WTC11 (cell line): Measurements from ENCODE around the gene NFX1.

Experiments
- ELF4 ChIP-seq: sonication (generic); formaldehyde crosslinking; IDR thresholded peaks from 2 replicates; pipeline ENCODE4 v1.8.1; 2022; ENCODE audit warnings: low read depth, mild to moderate bottlenecking, moderate library complexity, missing genetic modification reagents
- JUN ChIP-seq: sonication (generic); formaldehyde crosslinking; IDR thresholded peaks from 2 replicates; pipeline ENCODE4 v1.8.0; 2023; ENCODE audit warnings: mild to moderate bottlenecking, missing genetic modification reagents
- KAT7 ChIP-seq: sonication (generic); formaldehyde crosslinking; IDR thresholded peaks from 2 replicates; pipeline ENCODE4 v1.8.1; 2023; ENCODE audit warnings: missing genetic modification reagents, mild to moderate bottlenecking, borderline replicate concordance
- MXD4 ChIP-seq: fragments of 250-450 bp; sonication (Bioruptor Pico); IDR thresholded peaks from 2 replicates; pipeline ENCODE4 v1.8.0; 2021; ENCODE audit warnings: mild to moderate bottlenecking, moderate library complexity, borderline replicate concordance
- RELA ChIP-seq: sonication (generic); formaldehyde crosslinking; IDR thresholded peaks from 2 replicates; pipeline ENCODE4 v1.8.1; 2022; ENCODE audit warnings: missing genetic modification reagents, mild to moderate bottlenecking, borderline replicate concordance
- SMAD4 ChIP-seq: sonication (generic); formaldehyde crosslinking; IDR thresholded peaks from 2 replicates; pipeline ENCODE4 v1.8.0; 2022; ENCODE audit warnings: mild to moderate bottlenecking, missing genetic modification reagents
- ZNF121 ChIP-seq: sonication (generic); formaldehyde crosslinking; IDR thresholded peaks from 2 replicates; pipeline ENCODE4 v1.8.0; 2023; ENCODE audit warnings: missing genetic modification reagents
- ZNF232 ChIP-seq: sonication (generic); formaldehyde crosslinking; IDR thresholded peaks from 2 replicates; pipeline ENCODE4 v1.8.0; 2022; ENCODE audit warnings: mild to moderate bottlenecking, missing genetic modification reagents
- ZNF263 ChIP-seq: sonication (generic); formaldehyde crosslinking; IDR thresholded peaks from 2 replicates; pipeline ENCODE4 v1.8.1; 2022; ENCODE audit warnings: low read depth, mild to moderate bottlenecking, moderate library complexity, missing genetic modification reagents
- ZNF416 ChIP-seq: fragments of 250-450 bp; sonication (Bioruptor Pico); IDR thresholded peaks from 2 replicates; pipeline ENCODE4 v1.9.0; 2021; ENCODE audit warnings: mild to moderate bottlenecking, inconsistent platforms
- ZNF671 ChIP-seq: fragments of 250-450 bp; sonication (Bioruptor Pico); IDR thresholded peaks from 2 replicates; pipeline ENCODE4 v1.8.0; 2021; ENCODE audit warnings: mild to moderate bottlenecking
- ZSCAN18 ChIP-seq: fragments of 250-450 bp; sonication (Bioruptor Pico); IDR thresholded peaks from 2 replicates; pipeline ENCODE4 v2.1.2; 2022; ENCODE audit warnings: mild to moderate bottlenecking, moderate library complexity
- TF ChIP-seq, protein P1 (sequence below): fragments of 200-600 bp; IDR thresholded peaks from 2 replicates; pipeline ENCODE4 v1.8.0; 2022; ENCODE audit warnings: antibody characterized with exemption
- TF ChIP-seq, protein P2 (sequence below): sonication (generic); formaldehyde crosslinking; IDR thresholded peaks from 2 replicates; pipeline ENCODE4 v1.8.0; 2023; ENCODE audit warnings: mild to moderate bottlenecking, missing genetic modification reagents

DNA sequence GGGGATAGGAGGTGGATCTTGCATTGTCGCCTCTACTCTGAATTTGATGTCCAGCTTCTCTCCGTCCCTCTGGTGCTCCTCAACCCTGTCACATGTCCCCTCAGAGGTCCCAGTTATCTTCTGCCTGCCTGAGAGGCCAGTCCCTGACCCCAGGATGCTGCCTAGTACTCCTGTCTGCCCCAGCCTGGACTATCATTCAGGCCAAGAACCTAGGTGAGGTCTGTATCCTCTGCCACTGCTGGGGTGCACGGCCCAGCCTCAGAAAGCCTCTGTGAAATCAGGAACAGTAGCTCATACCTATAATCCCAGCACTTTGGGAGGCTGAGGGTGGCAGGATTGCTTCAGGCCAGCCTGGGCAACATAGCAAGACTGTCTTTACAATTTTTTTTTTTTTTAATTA, 41.7 kb upstream of the NFX1 start:
- TF ChIP-seq ZNF121 (CRISPR knock-in tag): no peak
- TF ChIP-seq, protein P1, sequence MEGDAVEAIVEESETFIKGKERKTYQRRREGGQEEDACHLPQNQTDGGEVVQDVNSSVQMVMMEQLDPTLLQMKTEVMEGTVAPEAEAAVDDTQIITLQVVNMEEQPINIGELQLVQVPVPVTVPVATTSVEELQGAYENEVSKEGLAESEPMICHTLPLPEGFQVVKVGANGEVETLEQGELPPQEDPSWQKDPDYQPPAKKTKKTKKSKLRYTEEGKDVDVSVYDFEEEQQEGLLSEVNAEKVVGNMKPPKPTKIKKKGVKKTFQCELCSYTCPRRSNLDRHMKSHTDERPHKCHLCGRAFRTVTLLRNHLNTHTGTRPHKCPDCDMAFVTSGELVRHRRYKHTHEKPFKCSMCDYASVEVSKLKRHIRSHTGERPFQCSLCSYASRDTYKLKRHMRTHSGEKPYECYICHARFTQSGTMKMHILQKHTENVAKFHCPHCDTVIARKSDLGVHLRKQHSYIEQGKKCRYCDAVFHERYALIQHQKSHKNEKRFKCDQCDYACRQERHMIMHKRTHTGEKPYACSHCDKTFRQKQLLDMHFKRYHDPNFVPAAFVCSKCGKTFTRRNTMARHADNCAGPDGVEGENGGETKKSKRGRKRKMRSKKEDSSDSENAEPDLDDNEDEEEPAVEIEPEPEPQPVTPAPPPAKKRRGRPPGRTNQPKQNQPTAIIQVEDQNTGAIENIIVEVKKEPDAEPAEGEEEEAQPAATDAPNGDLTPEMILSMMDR: no peak
- TF ChIP-seq ZNF232: no peak
- TF ChIP-seq ELF4: no peak
- no peak for TF ChIP-seq MXD4 (CRISPR knock-in tag)
- no peak for TF ChIP-seq SMAD4 (CRISPR knock-in tag)
- no peak for TF ChIP-seq ZNF416 (CRISPR knock-in tag)
- no peak for TF ChIP-seq RELA (CRISPR knock-in tag)
- TF ChIP-seq ZNF671 (CRISPR knock-in tag): no peak
- no peak for TF ChIP-seq KAT7 (CRISPR knock-in tag)
- TF ChIP-seq, protein P2, sequence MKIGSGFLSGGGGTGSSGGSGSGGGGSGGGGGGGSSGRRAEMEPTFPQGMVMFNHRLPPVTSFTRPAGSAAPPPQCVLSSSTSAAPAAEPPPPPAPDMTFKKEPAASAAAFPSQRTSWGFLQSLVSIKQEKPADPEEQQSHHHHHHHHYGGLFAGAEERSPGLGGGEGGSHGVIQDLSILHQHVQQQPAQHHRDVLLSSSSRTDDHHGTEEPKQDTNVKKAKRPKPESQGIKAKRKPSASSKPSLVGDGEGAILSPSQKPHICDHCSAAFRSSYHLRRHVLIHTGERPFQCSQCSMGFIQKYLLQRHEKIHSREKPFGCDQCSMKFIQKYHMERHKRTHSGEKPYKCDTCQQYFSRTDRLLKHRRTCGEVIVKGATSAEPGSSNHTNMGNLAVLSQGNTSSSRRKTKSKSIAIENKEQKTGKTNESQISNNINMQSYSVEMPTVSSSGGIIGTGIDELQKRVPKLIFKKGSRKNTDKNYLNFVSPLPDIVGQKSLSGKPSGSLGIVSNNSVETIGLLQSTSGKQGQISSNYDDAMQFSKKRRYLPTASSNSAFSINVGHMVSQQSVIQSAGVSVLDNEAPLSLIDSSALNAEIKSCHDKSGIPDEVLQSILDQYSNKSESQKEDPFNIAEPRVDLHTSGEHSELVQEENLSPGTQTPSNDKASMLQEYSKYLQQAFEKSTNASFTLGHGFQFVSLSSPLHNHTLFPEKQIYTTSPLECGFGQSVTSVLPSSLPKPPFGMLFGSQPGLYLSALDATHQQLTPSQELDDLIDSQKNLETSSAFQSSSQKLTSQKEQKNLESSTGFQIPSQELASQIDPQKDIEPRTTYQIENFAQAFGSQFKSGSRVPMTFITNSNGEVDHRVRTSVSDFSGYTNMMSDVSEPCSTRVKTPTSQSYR: no peak
- TF ChIP-seq JUN: no peak
- TF ChIP-seq ZNF263 (CRISPR knock-in tag): no peak
- TF ChIP-seq ZSCAN18 (CRISPR knock-in tag): no peak
